GM12873 (cell line): ENCODE measurements around the gene CTNNA3.

Experiments
- TF ChIP-seq, protein P1 (sequence below): IDR thresholded peaks from 2 replicates; pipeline ENCODE4 v1.5.1; 2012; ENCODE audit warnings: low read depth, mild to moderate bottlenecking, moderate library complexity, low read length, control low read depth; ENCODE audit not compliant: insufficient read depth; ENCODE audit errors: missing control alignments

Gene CTNNA3

DNA sequence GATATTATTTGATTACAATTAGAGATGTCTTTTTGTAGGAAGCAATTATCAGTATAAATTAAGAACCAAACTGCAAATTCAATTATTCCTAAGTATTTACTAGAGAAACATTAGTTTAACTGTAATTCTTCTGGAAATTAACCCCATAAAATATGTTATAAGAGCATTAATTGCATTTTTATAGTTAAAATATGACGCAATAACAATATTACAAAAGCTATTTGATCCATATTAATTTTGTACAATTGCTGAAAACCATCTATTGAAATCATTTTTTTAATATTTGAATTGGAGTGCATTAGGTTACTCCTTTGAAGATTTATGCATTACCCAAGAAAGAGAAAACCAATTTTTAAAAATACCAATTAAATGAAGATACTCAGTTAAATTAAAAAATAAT is 1024.9 kb downstream of the CTNNA3 start:
- TF ChIP-seq, protein P1, sequence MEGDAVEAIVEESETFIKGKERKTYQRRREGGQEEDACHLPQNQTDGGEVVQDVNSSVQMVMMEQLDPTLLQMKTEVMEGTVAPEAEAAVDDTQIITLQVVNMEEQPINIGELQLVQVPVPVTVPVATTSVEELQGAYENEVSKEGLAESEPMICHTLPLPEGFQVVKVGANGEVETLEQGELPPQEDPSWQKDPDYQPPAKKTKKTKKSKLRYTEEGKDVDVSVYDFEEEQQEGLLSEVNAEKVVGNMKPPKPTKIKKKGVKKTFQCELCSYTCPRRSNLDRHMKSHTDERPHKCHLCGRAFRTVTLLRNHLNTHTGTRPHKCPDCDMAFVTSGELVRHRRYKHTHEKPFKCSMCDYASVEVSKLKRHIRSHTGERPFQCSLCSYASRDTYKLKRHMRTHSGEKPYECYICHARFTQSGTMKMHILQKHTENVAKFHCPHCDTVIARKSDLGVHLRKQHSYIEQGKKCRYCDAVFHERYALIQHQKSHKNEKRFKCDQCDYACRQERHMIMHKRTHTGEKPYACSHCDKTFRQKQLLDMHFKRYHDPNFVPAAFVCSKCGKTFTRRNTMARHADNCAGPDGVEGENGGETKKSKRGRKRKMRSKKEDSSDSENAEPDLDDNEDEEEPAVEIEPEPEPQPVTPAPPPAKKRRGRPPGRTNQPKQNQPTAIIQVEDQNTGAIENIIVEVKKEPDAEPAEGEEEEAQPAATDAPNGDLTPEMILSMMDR: no peak

DNA sequence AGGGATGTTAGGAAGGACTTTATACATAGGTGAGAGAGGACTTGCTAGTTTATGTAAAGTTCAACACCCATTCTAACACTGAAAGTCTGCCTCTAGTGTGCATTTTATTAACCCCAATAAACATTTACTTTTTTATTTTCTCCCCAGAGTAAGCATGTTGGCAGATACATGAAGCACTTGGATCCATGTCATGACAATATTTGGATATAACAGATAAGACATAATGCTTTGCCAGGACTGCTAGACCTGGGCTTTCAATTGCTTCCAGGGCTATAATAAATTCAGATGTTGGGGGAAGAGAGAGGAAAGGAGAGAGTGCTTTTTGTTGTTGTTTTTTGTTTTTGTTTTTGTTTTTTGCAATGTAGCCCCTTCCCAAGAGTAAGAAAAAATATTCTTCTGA is 1039.5 kb downstream of the CTNNA3 start:
- TF ChIP-seq, protein P1: no peak

DNA sequence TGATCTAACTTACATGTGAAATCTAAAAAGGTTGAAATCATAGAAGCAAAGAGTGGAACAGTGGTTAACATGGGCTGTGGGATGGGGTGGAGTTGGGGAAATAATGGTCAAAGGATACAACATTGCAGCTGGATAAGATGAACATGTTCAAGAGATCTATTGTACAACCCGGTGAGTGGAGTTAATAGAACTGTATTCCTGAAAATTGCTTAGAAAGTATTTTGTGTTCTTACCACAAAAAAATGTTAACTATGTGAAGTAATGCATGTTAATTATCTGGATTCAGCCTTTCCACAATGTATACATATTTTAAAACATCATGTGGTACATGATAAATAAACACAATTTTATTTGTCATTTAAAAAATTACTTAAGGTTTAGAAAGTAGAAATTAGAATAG is 1041.1 kb downstream of the CTNNA3 start:
- TF ChIP-seq, protein P1: no peak

DNA sequence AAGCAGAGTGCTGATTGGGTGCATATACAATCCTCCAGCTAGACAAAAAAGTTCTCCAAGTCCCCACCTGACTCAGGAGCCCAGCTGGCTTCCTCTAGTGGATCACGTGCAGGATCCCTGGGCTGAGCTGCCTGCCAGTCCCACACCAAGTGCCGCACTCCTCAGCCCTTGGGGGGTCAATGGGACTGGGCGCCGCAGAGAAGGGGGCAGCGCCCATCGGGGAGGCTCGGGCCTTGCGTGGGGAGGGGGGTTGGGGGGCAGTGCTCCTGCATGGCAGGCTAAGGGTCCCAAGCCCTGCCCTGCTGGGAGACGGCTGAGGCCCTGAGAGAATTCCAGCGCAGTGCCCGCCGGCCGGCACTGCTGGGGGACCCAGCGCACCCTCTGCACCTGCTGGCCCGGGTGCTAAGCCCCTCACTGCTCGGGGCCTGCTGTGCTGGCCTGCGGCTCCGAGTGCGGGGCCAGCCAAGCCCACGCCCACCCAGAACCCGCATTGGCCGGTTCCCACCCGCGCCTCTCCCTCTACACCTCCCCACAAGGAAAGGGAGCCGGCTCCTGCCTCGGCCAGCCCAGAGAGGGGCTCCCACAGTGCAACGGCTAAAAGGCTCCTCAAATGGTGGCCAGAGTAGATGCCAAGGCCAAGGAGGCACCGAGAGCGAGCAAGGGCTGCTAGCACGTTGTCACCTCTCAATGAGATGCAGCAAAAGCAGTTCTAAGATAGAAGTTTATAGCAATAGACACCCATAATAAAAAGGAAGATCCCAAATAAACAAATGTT is 1044.5 kb downstream of the CTNNA3 start:
- TF ChIP-seq, protein P1: no peak

DNA sequence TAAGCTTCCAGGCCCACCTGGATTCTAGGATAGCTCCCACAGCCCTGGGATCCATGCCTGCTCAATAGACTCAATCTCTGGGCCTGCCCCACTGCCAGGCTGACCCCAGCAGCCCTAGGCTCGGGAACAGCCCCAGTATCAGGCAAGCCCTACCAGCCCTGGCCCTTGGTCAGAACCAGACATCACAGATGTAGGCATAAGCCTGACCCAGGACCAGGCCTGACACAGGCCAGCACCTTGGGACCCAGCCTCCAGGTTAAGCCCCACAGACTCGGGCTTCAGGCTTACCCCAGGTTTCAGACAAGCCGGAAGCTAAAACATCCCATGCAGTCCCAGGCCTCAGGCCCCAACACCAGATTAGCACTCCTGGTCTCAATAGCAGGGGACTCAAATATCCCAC is 1046.4 kb downstream of the CTNNA3 start:
- TF ChIP-seq, protein P1: no peak

DNA sequence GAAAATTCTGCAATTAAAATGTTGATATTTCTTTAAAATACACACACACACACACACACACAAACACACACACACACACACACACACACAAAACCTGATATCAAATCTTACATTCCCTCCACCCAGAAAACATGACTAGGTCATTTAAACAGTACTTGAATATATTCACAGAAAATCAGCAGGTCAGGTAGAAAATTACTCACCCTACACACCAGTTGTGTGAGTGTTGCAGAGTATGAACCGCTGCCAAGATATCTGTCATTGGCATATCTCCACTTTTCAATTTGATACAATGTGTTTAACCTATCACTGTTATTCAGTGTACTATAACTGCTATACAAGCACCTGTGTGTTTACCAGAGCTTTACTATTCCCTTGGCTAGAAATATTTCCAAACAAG is 1053.8 kb downstream of the CTNNA3 start:
- TF ChIP-seq, protein P1: no peak

DNA sequence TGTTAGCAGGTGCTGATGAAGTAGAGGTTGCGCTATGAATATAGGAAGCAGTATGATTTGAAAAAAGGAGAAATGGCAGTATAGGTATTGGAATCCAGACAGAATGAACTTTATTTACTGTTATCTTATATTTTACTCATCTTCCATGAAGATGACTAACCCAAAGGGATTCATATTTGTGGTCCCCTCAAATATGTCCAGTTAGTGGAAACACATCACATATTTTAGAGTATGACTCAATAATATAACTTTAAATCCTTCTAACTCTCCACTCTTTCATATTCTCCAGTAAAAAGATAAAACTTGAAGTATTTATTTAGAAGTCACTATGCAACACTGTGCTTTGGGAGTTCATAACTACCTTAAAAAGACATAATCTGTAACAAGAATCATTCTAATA is 1056.6 kb downstream of the CTNNA3 start:
- TF ChIP-seq, protein P1: no peak
